ENCODE data around the gene ADGRV1.

DNA sequence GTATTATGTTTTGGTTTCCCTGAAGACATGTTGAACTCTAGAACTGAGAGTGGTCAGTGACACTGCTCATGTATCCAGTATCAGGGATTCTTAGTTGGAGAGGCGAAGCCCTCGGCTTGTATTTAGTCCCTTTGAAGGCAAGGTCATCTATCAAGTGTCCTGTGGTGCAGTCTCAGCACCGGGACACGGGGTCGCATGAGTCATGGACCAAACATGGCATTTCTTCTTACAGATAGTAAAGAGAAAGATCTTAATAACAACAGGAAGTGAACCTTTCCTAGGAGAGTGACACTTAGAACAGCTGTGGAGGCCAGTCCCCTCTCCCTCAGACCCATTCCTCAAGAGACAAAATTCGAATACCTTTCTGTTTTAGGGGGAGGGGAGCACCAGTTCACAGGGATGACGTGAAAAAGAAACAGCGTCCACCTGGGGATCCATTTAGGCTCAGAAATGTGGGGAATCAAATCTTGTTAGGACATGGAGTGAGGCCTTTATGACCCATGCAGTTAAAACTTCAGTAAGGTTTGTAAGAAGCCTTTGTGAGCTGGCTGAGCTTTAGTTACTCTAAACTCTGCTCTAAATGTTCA lies 86.5 kb downstream of the ADGRV1 start:
- no peak for TF ChIP-seq CTCF (IDR thresholded peaks at IDR 0.05)
- TF ChIP-seq POLR2A (IDR thresholded peaks at IDR 0.05): no peak
